ENCODE results near the gene SULT1C4.
A peak's percentile ranks its signal among the peaks of the same experiment; 100 is the strongest.
"Not testable (repeated sequence)": the region's sequence is repeated elsewhere in the genome, so short reads cannot be mapped to it uniquely, and the experiment has no call there.

The SULT1C4 gene

DNA sequence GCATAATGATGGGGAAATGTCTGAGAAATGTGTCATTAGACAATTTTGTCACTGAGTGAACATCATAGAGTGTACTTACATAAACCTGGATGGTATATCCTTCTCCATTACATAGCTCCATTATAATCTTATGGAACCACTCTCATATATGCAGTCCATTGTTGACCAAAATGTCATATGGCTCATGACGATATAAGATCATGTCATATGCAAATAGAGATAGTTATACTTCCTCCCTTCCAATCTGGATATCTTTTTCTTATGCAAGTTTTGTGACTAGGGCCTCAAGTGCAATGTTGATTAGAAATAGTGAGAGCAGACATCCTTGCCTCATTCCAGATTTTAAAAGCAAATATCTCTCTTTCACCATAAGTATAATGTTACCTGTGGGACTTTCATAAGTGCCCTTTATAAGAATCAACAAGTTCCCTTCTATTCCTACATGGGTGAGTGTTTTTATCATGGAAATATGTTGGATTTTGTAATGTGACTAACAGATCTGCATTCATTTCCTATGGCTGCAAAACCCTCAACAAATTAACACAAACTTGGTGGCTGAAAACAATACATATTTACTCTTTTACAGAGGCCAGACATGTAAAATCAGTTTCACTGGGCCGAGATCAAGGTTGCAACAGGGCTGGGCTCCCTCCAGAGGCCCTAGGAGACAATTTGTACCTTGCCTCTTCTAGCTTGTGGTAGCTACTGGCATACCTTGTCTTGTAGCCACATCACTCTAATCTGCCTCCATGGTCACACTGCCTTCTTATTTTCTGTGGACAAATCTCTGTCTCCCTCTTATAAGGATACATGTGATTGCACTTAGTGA lies 21.6 kb upstream of the SULT1C4 start:
- no peak overlapping the region for H3K27ac ChIP-seq (ENCODE audit: low read depth, low read length, severe bottlenecking)
- H3K36me3 ChIP-seq (ENCODE audit: control insufficient read depth, insufficient read depth, low read length): no peaks in the 10 kb centered on the region
- WGBS, 2 experiments (ENCODE audit: insufficient coverage in 2 of 2): 78 to 81% methylated on average over 1 of the region's 2 CpGs
- H3K9me3 ChIP-seq (ENCODE audit: control insufficient read depth, low read length): no peaks in the 10 kb centered on the region
- H3K4me3 ChIP-seq (ENCODE audit: extremely low read depth, insufficient read depth, low read length, poor library complexity, severe bottlenecking): no peak overlapping the region
- H3K4me1 ChIP-seq (ENCODE audit: control insufficient read depth, insufficient read depth, low read length, poor library complexity, severe bottlenecking): no peaks in the 10 kb centered on the region

DNA sequence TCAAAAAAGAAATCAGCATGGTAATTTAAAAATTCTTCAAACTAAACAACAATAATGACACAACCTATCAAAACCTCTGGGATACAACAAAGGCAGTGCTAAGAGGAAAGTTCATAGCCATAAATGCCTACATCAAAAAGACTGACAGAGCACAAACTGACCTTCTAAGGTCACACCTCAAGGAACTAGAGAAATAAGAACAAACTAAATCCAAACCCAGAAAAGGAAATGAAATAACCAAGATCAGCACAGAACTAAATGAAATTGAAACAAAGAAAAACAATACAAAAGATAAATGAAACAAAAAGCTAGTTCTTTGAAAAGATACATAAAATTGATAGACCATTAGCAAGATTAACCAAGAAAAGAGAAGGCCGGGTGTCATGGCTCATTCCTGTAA lies 18.4 kb upstream of the SULT1C4 start:
- not testable (repeated sequence) for H3K9me3 ChIP-seq (ENCODE audit: control insufficient read depth, low read length); H3K27ac ChIP-seq (ENCODE audit: low read depth, low read length, severe bottlenecking); H3K4me3 ChIP-seq (ENCODE audit: extremely low read depth, insufficient read depth, low read length, poor library complexity, severe bottlenecking); H3K4me1 ChIP-seq (ENCODE audit: control insufficient read depth, insufficient read depth, low read length, poor library complexity, severe bottlenecking); H3K36me3 ChIP-seq (ENCODE audit: control insufficient read depth, insufficient read depth, low read length)
- WGBS, 2 experiments (ENCODE audit: insufficient coverage in 2 of 2): 86% methylated on average over 1 of the region's 1 CpG; no CpG with 5 or more reads in 1 of the 2 experiments

DNA sequence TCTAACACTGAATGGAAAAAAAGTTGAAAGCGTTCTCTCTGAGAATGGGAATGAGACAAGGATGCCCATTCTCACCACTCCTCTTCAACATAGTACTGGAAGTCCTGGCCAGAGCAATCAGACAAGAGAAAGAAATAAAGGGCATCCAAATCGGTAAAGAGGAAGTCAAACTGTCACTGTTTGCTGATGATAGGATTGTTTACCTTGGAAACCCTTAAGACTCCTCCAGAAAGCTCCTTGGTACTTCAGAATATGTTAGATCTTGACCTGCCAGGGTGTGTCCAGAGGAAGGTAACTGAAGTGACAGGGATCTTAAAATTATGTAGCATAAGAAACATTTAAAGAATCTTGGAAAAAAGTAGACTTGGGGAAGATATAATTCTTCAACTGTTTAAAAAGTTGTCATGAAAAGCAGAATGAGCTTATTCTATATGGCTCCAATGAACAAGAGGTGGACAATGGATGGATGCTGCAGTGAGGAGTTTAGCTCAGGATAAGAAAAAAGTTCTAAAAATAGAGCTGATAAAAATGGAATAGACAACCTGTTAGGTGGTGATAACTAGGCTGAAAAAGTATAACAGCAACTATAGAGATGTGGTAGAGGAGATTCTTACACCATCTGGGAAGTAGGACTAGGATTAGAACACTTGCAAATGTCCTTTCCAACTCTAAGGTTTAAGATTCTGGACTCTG lies 16.8 kb upstream of the SULT1C4 start:
- H3K4me3 ChIP-seq (ENCODE audit: extremely low read depth, insufficient read depth, low read length, poor library complexity, severe bottlenecking): no peak overlapping the region
- H3K9me3 ChIP-seq (ENCODE audit: control insufficient read depth, low read length): peaks cover 15% of the 10 kb centered on the region
- no CpG with 5 or more reads among the region's 2 CpGs for WGBS, 2 experiments (ENCODE audit: insufficient coverage in 2 of 2)
- H3K27ac ChIP-seq (ENCODE audit: low read depth, low read length, severe bottlenecking): no peak overlapping the region
- H3K4me1 ChIP-seq (ENCODE audit: control insufficient read depth, insufficient read depth, low read length, poor library complexity, severe bottlenecking): peaks cover 4% of the 10 kb centered on the region
- H3K36me3 ChIP-seq (ENCODE audit: control insufficient read depth, insufficient read depth, low read length): no peaks in the 10 kb centered on the region

DNA sequence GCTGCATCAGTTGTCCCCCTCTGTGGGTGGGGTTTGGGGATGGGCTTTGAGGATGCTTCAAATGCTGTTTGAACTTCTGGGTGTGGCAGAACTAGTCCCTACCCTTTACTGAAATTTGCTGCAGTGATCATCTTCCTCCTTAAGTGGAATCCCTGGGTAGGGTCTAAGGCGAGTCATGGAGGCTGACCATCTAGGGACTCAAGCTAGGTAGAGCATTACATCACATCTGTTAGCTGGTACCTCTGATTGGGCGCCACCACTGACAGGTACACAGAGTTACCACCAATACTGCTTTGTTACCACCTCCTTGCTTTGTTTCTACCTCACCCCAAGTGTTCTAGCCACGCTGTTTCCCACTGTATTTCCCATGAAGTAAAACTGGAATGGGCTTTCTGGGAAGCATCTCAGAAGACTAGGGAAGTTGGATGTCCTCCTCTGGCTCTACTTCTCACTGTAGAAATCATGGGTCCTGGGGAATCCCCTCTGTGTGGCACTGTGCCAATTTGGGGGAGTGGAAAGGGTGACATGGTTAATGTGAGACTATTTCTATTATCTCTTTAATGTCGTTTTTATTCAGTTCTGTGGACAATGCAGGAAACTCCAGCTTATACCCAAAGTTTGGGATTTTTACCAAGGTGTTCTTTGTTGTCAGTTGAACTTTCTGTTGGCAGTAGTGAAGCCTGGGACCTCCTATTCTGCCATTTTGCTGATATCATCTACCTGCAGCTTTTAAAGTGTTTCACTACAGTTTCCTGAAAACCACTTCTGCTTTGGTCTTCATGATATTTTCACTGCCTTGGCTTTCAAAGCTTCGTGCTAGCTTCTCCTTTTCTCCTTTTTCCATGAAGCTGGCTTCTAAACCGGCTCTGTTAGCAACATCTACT lies 14.5 kb upstream of the SULT1C4 start:
- Histone ChIP-seq H3K36me3 (ENCODE audit: control insufficient read depth, insufficient read depth, low read length) (no peaks in the 10 kb centered on the region), H3K9me3 (ENCODE audit: control insufficient read depth, low read length) (peaks cover 20% of the 10 kb centered on the region), H3K4me3 (ENCODE audit: extremely low read depth, insufficient read depth, low read length, poor library complexity, severe bottlenecking) (no peak overlapping the region), H3K27ac (ENCODE audit: low read depth, low read length, severe bottlenecking) (peak overlapping the region; percentile 25), H3K4me1 (ENCODE audit: control insufficient read depth, insufficient read depth, low read length, poor library complexity, severe bottlenecking) (peaks cover 4% of the 10 kb centered on the region)
- 94 to 100% methylated on average over 4 to 5 of the region's 6 CpGs for WGBS, 2 experiments (ENCODE audit: insufficient coverage in 2 of 2)

DNA sequence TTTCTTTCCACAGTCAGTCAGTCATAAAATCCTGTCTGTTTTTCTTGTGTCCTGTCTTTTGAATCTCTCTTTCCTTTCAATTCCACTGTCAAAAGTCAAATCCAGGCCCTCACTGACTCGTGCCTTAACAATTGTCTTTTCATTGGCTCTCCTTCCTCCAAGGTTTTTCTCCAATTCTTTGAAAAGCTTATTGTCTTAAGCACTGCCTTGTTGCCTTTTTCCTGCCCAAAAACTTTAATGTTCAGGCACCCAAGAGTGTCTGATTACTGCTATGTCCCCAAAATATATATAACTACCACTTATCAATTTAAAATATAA lies 13.9 kb upstream of the SULT1C4 start:
- H3K4me1 ChIP-seq (ENCODE audit: control insufficient read depth, insufficient read depth, low read length, poor library complexity, severe bottlenecking): peaks cover 4% of the 10 kb centered on the region
- H3K9me3 ChIP-seq (ENCODE audit: control insufficient read depth, low read length): peaks cover 20% of the 10 kb centered on the region
- no peak overlapping the region for H3K4me3 ChIP-seq (ENCODE audit: extremely low read depth, insufficient read depth, low read length, poor library complexity, severe bottlenecking)
- no peaks in the 10 kb centered on the region for H3K36me3 ChIP-seq (ENCODE audit: control insufficient read depth, insufficient read depth, low read length)
- WGBS, 2 experiments (ENCODE audit: insufficient coverage in 2 of 2): 100% methylated on average over 1 of the region's 1 CpG
- peak overlapping the region; percentile 25 for H3K27ac ChIP-seq (ENCODE audit: low read depth, low read length, severe bottlenecking)

DNA sequence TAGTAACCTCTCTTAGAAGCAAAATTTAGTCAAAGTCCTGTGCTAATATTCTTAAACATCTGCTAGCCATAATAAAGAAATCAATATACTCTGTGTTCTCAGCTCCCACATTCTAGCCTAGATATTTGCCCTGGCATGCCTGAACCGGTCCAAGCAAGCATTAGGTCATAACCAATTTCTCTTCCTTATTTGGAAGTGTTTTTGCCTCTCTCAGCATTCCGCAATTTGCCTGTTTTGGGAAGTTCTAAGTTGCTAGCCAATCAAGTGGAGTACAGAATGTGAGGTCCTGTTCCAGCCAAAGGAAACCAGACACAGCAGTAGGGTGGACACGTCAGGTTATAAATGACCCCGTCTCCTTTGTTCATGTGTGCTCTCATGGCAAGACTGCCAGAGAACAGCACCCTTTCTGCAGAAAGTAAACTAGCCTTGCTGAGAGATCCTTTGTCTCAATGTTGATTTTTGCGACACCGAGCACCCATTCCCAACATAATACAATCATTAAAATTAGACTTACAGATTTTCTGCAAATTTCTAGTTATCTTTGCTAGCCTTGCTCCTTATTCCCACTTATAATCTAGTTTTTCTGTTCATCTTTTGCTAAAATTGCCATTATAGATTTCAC lies 13.0 kb upstream of the SULT1C4 start:
- H3K9me3 ChIP-seq (ENCODE audit: control insufficient read depth, low read length): peaks cover 20% of the 10 kb centered on the region
- WGBS, 2 experiments (ENCODE audit: insufficient coverage in 2 of 2): 88 to 94% methylated on average over 5 to 6 of the region's 6 CpGs
- H3K36me3 ChIP-seq (ENCODE audit: control insufficient read depth, insufficient read depth, low read length): no peaks in the 10 kb centered on the region
- H3K4me3 ChIP-seq (ENCODE audit: extremely low read depth, insufficient read depth, low read length, poor library complexity, severe bottlenecking): no peak overlapping the region
- H3K4me1 ChIP-seq (ENCODE audit: control insufficient read depth, insufficient read depth, low read length, poor library complexity, severe bottlenecking): peaks cover 4% of the 10 kb centered on the region
- peak overlapping the region; percentile 43 for H3K27ac ChIP-seq (ENCODE audit: low read depth, low read length, severe bottlenecking)

DNA sequence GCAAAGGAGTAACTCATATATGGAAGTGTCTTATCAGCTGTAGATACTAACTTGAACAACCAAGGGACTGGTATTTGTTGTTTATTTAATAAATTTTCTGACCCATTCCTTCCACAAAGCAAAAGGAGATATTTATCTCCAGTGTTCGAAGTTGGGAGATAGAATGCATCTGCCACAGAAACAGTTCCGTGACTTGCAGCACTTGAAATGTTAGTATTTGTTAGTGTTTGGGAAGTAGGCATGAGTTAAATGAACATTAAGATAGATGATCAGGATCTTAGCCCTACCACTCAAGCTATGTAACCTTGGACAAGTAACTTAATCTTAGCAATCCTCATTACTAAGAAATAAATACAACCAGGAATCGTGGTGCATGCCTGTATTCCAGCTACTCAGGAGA lies 12.1 kb upstream of the SULT1C4 start:
- no peak overlapping the region for H3K4me3 ChIP-seq (ENCODE audit: extremely low read depth, insufficient read depth, low read length, poor library complexity, severe bottlenecking)
- H3K36me3 ChIP-seq (ENCODE audit: control insufficient read depth, insufficient read depth, low read length): no peaks in the 10 kb centered on the region
- WGBS, 2 experiments (ENCODE audit: insufficient coverage in 2 of 2): 80 to 92% methylated on average over 1 to 2 of the region's 3 CpGs
- peaks cover 20% of the 10 kb centered on the region for H3K9me3 ChIP-seq (ENCODE audit: control insufficient read depth, low read length)
- H3K27ac ChIP-seq (ENCODE audit: low read depth, low read length, severe bottlenecking): no peak overlapping the region
- peaks cover 4% of the 10 kb centered on the region for H3K4me1 ChIP-seq (ENCODE audit: control insufficient read depth, insufficient read depth, low read length, poor library complexity, severe bottlenecking)

GRCh38 chr2:108367014-108367413 lies 10.7 kb upstream of the SULT1C4 start:
- Histone ChIP-seq H3K4me3 (ENCODE audit: extremely low read depth, insufficient read depth, low read length, poor library complexity, severe bottlenecking) (no peak overlapping the region), H3K4me1 (ENCODE audit: control insufficient read depth, insufficient read depth, low read length, poor library complexity, severe bottlenecking) (peaks cover 4% of the 10 kb centered on the region), H3K9me3 (ENCODE audit: control insufficient read depth, low read length) (peaks cover 20% of the 10 kb centered on the region), H3K27ac (ENCODE audit: low read depth, low read length, severe bottlenecking) (no peak overlapping the region), H3K36me3 (ENCODE audit: control insufficient read depth, insufficient read depth, low read length) (no peaks in the 10 kb centered on the region)
- WGBS, 2 experiments (ENCODE audit: insufficient coverage in 2 of 2): no CpG with 5 or more reads among the region's 1 CpG

- Histone ChIP-seq H3K27ac (ENCODE audit: low read depth, low read length, severe bottlenecking) (no peak overlapping the region), H3K36me3 (ENCODE audit: control insufficient read depth, insufficient read depth, low read length) (no peaks in the 10 kb centered on the region), H3K9me3 (ENCODE audit: control insufficient read depth, low read length) (peaks cover 20% of the 10 kb centered on the region), H3K4me1 (ENCODE audit: control insufficient read depth, insufficient read depth, low read length, poor library complexity, severe bottlenecking) (peaks cover 4% of the 10 kb centered on the region), H3K4me3 (ENCODE audit: extremely low read depth, insufficient read depth, low read length, poor library complexity, severe bottlenecking) (no peak overlapping the region)
- no CpG with 5 or more reads among the region's 2 CpGs for WGBS, 2 experiments (ENCODE audit: insufficient coverage in 2 of 2)
Measured at GRCh38 chr2:108367561-108368175, 10.1 kb upstream of the SULT1C4 start.

GRCh38 chr2:108369153-108369552 lies 8.6 kb upstream of the SULT1C4 start:
- no peaks in the 10 kb centered on the region for H3K4me1 ChIP-seq (ENCODE audit: control insufficient read depth, insufficient read depth, low read length, poor library complexity, severe bottlenecking)
- H3K4me3 ChIP-seq (ENCODE audit: extremely low read depth, insufficient read depth, low read length, poor library complexity, severe bottlenecking): no peak overlapping the region
- H3K27ac ChIP-seq (ENCODE audit: low read depth, low read length, severe bottlenecking): no peak overlapping the region
- peaks cover 20% of the 10 kb centered on the region for H3K9me3 ChIP-seq (ENCODE audit: control insufficient read depth, low read length)
- 91 to 92% methylated on average over 1 to 2 of the region's 2 CpGs for WGBS, 2 experiments (ENCODE audit: insufficient coverage in 2 of 2)
- no peaks in the 10 kb centered on the region for H3K36me3 ChIP-seq (ENCODE audit: control insufficient read depth, insufficient read depth, low read length)

All from mesodermal cell (in vitro differentiated cells).